OCI-LY1 (cell line): ENCODE measurements around the gene ENDOG.

Source experiments
- EZH2 ChIP-seq: fragments of 200-600 bp; sonication (generic), shearing (Covaris generic); IDR thresholded peaks from 2 replicates; pipeline ENCODE4 v1.8.0; 2017; ENCODE audit warnings: borderline replicate concordance, mixed run types, mild to moderate bottlenecking, antibody characterized with exemption, low read length, moderate library complexity, mixed read lengths
- TF ChIP-seq, protein P1 (sequence below): fragments of 200-600 bp; sonication (generic), shearing (Covaris generic); IDR thresholded peaks from 2 replicates; pipeline ENCODE4 v1.5.1; 2017; ENCODE audit warnings: mild to moderate bottlenecking, antibody characterized with exemption, low read length, moderate library complexity, mixed read lengths

DNA sequence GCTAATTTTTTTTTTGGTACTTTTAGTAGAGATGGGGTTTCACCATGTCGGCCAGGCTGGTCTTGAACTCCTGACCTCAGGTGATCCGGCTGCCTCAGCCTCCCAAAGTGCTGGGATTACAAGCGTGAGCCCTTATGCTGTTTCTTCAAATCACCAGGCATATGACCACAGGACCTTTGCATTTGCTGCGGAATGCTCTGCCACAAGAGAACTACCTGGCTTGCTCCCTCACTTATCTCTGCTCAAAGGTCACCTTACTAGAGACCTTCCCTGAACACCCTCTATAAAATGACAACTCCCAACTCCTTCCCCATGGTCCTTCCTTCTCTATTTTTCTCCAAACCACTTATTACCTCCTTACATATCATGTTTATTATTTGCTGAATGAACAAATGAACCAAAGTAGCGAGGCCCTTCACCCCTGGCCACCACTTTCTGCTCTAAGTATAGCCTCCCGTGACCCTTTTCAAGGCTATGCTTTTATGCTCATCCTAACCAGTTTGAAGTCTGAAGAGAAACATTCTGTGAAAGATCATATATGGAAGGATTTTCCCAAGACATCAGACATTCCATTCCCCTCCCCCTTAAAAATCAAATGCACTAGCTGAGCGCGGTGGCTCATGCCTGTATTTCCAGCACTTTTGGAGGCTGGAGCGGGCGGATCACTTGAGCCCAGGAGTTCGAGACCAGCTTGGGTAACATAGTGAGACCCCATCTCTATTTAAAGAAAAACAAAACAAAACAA lies 47.8 kb upstream of the ENDOG start:
- no peak for TF ChIP-seq EZH2
- TF ChIP-seq, protein P1, sequence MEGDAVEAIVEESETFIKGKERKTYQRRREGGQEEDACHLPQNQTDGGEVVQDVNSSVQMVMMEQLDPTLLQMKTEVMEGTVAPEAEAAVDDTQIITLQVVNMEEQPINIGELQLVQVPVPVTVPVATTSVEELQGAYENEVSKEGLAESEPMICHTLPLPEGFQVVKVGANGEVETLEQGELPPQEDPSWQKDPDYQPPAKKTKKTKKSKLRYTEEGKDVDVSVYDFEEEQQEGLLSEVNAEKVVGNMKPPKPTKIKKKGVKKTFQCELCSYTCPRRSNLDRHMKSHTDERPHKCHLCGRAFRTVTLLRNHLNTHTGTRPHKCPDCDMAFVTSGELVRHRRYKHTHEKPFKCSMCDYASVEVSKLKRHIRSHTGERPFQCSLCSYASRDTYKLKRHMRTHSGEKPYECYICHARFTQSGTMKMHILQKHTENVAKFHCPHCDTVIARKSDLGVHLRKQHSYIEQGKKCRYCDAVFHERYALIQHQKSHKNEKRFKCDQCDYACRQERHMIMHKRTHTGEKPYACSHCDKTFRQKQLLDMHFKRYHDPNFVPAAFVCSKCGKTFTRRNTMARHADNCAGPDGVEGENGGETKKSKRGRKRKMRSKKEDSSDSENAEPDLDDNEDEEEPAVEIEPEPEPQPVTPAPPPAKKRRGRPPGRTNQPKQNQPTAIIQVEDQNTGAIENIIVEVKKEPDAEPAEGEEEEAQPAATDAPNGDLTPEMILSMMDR, result no peak
